Activated CD8-positive, alpha-beta T cell treated with anti-CD3 and anti-CD28 coated beads for 36 hours (primary cell): ENCODE results near the gene SKIC2. TPM values are rescaled to one million over a fixed set of nuclear protein-coding genes. Genes with fewer than 3 reads are reported as not detected.
A peak's percentile ranks its signal among the peaks of the same experiment; 100 is the strongest.

ENCODE experiments used
- ATAC-seq: fragments of 200-7000 bp; cut with Tn5 transposase; one replicate; pipeline ENCODE4 v1.10.0; 2021; ENCODE audit warnings: mild to moderate bottlenecking, moderate library complexity
- CTCF ChIA-PET: fragments of 350-600 bp; sonication (Branson Sonifier 250); formaldehyde crosslinking; loops from one replicate; lab custom pipeline; 2021; ENCODE audit warnings: antibody characterized with exemption; lab: Charles Lee
- POLR2A ChIA-PET: fragments of 350-600 bp; sonication (Branson Sonifier 250); formaldehyde crosslinking; loops from one replicate; lab custom pipeline; 2021; ENCODE audit warnings: antibody characterized with exemption; lab: Charles Lee
- DNase-seq: peaks from one replicate; pipeline ENCODE4 v3.0.0-alpha.2; 2020
- H3K27ac Mint-ChIP-seq: one replicate; pipeline ENCODE4 v1.8.0; 2021; ENCODE audit warnings: mild to moderate bottlenecking, mixed read lengths
- H3K27me3 Mint-ChIP-seq: one replicate; pipeline ENCODE4 v1.8.0; 2021; ENCODE audit warnings: mixed read lengths
- H3K36me3 Mint-ChIP-seq: one replicate; pipeline ENCODE4 v1.8.0; 2021; ENCODE audit warnings: low read depth, mixed read lengths
- H3K4me1 Mint-ChIP-seq: one replicate; pipeline ENCODE4 v1.8.0; 2021; ENCODE audit warnings: low read depth, mixed read lengths
- H3K4me3 Mint-ChIP-seq: one replicate; pipeline ENCODE4 v1.8.0; 2021; ENCODE audit warnings: mild to moderate bottlenecking, moderate library complexity, mixed read lengths
- H3K9me3 Mint-ChIP-seq: one replicate; pipeline ENCODE4 v1.8.0; 2021; ENCODE audit warnings: mixed read lengths
- CTCF ChIP-seq: fragments of 200-600 bp; IDR thresholded peaks from one replicate; pipeline ENCODE4 v1.8.0; 2022; ENCODE audit warnings: antibody characterized with exemption, mild to moderate bottlenecking
- intact Hi-C: fragments of 100-400 bp; cut with micrococcal nuclease; formaldehyde crosslinking; loops from one replicate; pipeline ENCODE4 v1.10.0; 2022
- total RNA-seq, 2 experiments: library from RNA; stranded (reverse); gene quantifications; one replicate each; pipeline ENCODE4 v1.2.3, GENCODE V29; 2021

Gene SKIC2
- total RNA-seq, 2 experiments from 2014 or later, result 76.5 to 77.3 TPM

DNA sequence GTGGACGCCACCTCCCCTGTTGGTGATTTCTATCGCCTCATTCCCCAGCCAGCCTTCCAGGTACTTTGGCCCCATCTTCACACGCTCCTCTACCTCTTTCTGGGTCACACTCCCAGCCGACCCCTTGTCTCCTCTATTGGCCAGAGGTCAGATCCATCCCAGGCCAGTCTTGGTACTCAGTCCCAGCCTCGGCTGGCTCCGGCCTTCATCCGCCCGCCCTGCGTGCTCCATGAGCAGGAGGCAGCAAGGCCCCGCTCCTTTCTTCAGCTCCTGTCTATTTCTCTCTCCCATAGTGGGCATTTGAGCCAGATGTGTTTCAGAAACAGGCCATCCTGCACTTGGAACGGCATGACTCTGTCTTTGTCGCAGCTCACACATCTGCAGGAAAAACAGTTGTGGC lies 2.6 kb downstream of the SKIC2 start:
- intact Hi-C loops, result no loop called here
- H3K4me3 Mint-ChIP-seq, result no peak overlapping the region
- H3K36me3 Mint-ChIP-seq, result peaks cover 32% of the 10 kb centered on the region
- H3K9me3 Mint-ChIP-seq, result no peaks in the 10 kb centered on the region
- ATAC-seq (no peak), DNase-seq (no peak)
- H3K4me1 Mint-ChIP-seq, result peaks cover 35% of the 10 kb centered on the region
- ChIA-PET POLR2A (interaction anchor here (0.7 to 1.7 kb wide), 3 partner anchors 9 to 427 kb away, joined by 3 to 7 read pairs (median 5); partner anchors contain the start of gene DXO), CTCF (interaction anchor here (2.6 kb wide), 1 partner anchor 9 kb away, joined by 7 read pairs; no protein-coding TSS in a partner anchor)
- peak overlapping the region; percentile 38 for H3K27ac Mint-ChIP-seq
- TF ChIP-seq CTCF, result no peak
- H3K27me3 Mint-ChIP-seq, result no peaks in the 10 kb centered on the region

- no peak for DNase-seq
- ChIA-PET CTCF (interaction anchor here (2.6 kb wide), 1 partner anchor 12 kb away, joined by 7 read pairs; no protein-coding TSS in a partner anchor), POLR2A (interaction anchor here (2.0 kb wide), 1 partner anchor 11 kb away, joined by 5 read pairs; no protein-coding TSS in a partner anchor)
- Mint-ChIP-seq H3K36me3 (peaks cover 41% of the 10 kb centered on the region), H3K4me3 (no peak overlapping the region), H3K27ac (no peak overlapping the region), H3K9me3 (no peaks in the 10 kb centered on the region), H3K4me1 (peaks cover 23% of the 10 kb centered on the region), H3K27me3 (no peaks in the 10 kb centered on the region)
- TF ChIP-seq CTCF, result no peak
- intact Hi-C loops, result no loop called here
- ATAC-seq, result no peak
Measured at GRCh38 chr6:31963921-31964320, 4.9 kb downstream of the SKIC2 start.

DNA sequence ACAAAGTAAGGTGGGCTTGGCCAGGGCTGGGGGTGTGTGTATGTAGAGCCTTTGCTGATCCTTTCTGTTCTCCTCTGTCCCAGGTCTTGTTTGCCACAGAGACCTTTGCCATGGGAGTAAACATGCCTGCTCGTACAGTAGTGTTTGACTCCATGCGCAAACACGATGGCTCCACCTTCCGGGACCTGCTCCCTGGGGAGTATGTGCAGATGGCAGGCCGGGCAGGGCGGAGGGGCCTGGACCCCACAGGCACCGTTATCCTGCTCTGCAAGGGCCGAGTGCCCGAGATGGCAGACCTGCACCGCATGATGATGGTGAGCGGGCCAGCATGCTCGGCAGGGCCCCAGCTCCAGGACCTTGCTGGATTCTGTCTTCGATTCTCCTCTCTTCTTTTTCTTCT lies 6.7 kb downstream of the SKIC2 start:
- intact Hi-C loops, result no loop called here
- no peak for TF ChIP-seq CTCF
- ChIA-PET POLR2A (interaction anchor here (2.0 kb wide), 1 partner anchor 9 kb away, joined by 5 read pairs; no protein-coding TSS in a partner anchor), CTCF (interaction anchor here (0.7 to 4.2 kb wide), 2 partner anchors 14 to 196 kb away, joined by 3 to 16 read pairs; no protein-coding TSS in a partner anchor)
- H3K9me3 Mint-ChIP-seq, result no peaks in the 10 kb centered on the region
- no peak overlapping the region for H3K4me3 Mint-ChIP-seq
- no peak overlapping the region for H3K27ac Mint-ChIP-seq
- no peaks in the 10 kb centered on the region for H3K27me3 Mint-ChIP-seq
- DNase-seq, result no peak
- no peak for ATAC-seq
- peaks cover 45% of the 10 kb centered on the region for H3K36me3 Mint-ChIP-seq
- H3K4me1 Mint-ChIP-seq, result peaks cover 24% of the 10 kb centered on the region

DNA sequence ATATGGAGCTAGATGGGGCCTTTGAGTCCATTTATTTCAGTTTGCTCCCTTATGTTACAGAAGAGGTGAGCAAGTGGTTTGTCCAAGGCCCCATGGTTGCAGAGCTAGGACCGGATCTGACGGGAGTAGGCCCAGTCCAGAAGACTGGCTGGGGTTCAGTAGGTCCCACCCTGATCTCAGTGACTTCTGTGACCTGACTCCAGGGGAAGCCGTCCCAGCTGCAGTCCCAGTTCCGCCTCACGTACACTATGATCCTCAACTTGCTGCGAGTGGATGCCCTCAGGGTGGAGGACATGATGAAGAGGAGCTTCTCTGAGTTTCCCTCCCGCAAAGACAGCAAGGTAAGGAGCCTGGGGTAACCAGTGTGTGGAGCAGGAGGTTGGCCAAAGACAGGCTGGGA lies 7.5 kb downstream of the SKIC2 start:
- ATAC-seq (no peak), DNase-seq (no peak)
- Mint-ChIP-seq H3K9me3 (no peaks in the 10 kb centered on the region), H3K4me3 (no peak overlapping the region), H3K36me3 (peaks cover 39% of the 10 kb centered on the region), H3K4me1 (peaks cover 17% of the 10 kb centered on the region), H3K27ac (no peak overlapping the region), H3K27me3 (no peaks in the 10 kb centered on the region)
- ChIA-PET POLR2A (no interaction called here), CTCF (interaction anchor here (4.2 kb wide), 1 partner anchor 15 kb away, joined by 16 read pairs; no protein-coding TSS in a partner anchor)
- TF ChIP-seq CTCF, result no peak
- intact Hi-C loops, result no loop called here
